GM19239 (cell line): ENCODE results near the gene ITGA3.

Source experiments
- DNase-seq: peaks from one replicate; pipeline ENCODE4 v3.0.0; 2011; ENCODE audit warnings: low spot score; ENCODE audit not compliant: insufficient read length
- FAIRE-seq: peaks from 2 replicates; lab custom pipeline; 2011; peaks lifted over from hg19 to GRCh38; lab: Jason Lieb, UNC

ITGA3 gene

DNA sequence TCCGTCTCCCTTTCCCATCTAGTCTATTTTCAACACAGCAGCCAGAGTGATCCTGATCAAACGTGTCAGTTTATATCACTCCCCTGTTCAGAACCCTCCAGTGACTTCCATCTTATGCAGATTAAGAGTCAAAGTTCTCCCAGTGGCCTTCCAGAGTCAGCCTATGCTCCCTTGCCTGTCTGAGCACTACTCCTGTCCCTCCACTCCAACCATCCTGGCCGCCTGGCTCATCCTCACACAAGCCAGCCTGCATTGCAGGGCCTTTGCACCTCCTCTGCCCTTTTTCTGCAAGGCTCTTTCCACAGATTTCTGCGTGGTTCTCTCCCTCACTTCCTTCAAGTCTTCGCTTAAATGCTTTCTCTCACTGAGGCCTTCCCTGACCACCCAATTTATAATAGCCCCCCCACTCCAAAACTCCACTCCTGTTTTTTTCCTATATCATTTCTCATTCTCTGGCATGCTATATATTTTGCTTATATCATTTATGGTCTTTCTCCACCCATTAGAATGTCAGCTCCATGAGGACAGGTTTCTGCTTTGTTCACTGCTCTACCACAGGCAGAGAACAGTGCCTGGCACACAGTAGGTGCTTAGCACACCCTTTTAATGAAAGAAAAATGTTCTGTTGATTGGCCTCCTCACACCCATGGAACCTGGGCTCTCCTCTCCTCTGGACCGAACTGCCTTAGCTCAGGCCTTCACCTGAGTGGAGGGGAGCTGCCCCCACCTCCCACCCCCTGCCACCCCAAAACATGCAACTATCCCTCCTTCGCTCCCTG is 64.8 kb downstream of the ITGA3 start:
- DNase-seq = no peak
- no peak for FAIRE-seq

- DNase-seq (no peak), FAIRE-seq (no peak)
Measured at GRCh38 chr17:50122945-50123344, 67.0 kb downstream of the ITGA3 start.

DNA sequence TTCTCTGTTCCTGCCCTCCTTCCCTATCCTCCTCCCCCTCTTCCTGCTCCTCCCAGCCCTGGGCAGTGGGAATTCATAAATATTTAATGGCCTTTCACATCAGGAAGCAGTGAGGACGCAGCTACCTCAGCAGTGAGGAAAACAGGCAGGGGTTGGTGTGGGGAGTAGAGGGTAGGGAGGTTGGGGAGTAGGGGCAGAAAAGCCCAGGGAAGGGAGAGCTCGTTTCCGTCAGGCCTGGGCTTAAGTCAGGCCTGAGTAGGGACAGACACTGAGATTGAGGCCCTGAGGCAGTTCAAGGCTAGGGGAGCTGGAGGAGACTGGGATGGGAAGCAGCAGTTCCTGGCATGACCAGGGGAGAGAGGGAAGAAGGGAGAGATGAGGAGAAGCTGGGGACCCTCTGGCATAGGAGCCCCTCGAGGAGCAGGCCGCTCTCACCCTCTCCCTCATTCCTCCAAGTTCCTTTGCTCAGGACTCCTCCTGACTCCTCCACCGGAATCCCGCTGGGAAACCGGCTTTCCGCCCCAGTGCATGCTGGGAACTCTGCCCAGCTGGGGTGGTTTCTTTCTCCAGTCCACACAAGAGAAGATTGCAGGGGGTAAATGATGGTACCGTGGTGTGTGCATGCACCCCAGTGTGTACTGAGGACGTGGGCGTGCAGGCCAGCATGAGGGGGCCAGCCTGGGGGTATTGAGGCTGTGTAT is 67.9 kb downstream of the ITGA3 start:
- FAIRE-seq = no peak
- no peak for DNase-seq

GRCh38 chr17:50125420-50125997 is 69.6 kb downstream of the ITGA3 start:
- no peak for FAIRE-seq
- DNase-seq = no peak

GRCh38 chr17:50127697-50128361 is 71.9 kb downstream of the ITGA3 start:
- DNase-seq (no peak), FAIRE-seq (no peak)

DNA sequence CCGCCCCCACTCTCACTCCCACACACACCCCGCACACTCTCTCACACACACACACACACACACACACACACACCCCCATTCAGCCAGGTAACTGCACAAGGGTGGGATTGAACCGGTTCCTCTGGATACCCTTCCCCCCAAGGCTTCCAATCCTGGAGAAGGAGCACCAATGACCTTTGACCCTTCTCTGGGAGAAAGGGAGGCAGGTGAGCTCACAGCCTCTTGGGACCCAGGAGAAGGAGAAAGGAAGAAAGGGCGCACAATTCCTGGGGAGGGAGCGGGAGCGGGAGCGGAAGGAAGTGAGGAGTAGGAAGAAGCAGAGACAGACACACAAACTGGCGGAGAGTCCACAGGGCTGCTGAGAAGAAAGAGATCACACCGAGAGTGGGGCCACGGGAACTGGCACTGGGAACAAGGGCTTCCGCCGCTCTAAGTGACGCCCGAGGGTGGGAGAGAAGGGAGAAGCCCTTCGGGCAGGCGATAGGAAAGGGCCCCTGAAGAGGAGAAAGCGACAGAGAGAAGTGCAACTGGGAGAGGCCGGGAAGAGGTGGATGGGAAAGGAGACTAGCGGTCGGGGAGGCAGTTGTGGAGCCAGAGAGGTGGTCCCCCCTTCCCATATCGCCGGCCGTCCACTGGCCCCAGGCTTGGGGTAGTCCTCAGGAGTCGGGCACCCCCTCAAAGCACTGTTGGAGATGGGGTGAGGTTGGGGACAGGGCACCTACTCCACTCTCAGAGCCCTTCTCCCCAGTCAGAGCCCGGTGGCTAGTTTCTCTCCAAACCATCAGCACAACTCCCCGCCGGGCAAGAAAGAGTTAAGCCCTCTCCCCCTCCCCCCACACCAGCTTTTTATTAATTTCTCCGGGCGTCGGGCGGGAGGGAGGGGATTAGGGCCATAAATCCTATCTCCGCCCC is 72.8 kb downstream of the ITGA3 start:
- FAIRE-seq (no peak), DNase-seq (no peak)

- DNase-seq (no peak), FAIRE-seq (no peak)
Measured at GRCh38 chr17:50129353-50129727, 73.4 kb downstream of the ITGA3 start.

DNA sequence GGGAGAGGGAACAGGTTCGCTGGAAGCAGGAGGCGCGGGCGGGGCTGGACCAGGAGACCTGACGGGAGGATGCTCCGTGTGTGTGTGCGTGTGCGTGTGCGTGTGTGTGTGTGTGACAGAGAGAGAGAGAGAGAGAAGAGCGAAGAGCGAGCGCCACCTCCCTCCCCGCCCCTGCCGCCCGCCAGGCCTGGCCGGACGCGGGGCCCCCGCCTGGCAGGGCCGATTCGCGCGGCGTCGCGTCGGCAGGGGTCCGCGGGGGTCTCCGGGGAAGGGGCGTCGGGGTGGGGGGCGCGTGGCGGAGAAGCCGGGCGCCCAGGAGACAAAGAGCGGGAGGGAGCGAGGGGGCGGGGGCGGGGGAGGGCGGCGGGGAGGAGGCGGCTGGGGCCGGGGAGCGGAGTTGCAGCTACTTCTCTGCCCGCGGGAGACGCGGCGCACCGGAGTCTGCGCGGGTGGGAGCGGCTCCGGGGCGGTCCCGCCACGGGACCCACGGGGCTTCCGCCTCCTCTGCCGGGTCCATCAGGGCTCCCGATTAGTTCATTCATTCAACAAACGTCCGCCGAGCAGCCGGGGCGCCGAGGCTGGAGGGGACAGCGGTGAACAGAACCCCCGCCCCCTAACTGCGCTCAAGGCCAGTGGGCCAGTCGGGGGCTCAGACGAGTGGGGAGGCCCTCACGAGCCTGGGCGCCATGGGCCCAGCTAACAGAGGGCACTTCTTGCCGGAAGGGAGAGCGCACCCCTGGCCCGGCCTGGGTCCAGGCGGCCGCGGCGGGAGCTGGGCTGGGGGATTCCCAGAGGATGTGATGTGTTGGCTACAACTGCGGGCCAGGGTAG is 74.0 kb downstream of the ITGA3 start, which contains the start of gene SAMD14:
TSS of gene SAMD14 (minus strand) at position 433 of the 831 bp plus-strand sequence. CDS start 5,201 bp downstream, outside the sequence.
- DNase-seq (no peak), FAIRE-seq (no peak)

GRCh38 chr17:50130559-50131305 is 74.8 kb downstream of the ITGA3 start:
- FAIRE-seq (no peak), DNase-seq (no peak)

DNA sequence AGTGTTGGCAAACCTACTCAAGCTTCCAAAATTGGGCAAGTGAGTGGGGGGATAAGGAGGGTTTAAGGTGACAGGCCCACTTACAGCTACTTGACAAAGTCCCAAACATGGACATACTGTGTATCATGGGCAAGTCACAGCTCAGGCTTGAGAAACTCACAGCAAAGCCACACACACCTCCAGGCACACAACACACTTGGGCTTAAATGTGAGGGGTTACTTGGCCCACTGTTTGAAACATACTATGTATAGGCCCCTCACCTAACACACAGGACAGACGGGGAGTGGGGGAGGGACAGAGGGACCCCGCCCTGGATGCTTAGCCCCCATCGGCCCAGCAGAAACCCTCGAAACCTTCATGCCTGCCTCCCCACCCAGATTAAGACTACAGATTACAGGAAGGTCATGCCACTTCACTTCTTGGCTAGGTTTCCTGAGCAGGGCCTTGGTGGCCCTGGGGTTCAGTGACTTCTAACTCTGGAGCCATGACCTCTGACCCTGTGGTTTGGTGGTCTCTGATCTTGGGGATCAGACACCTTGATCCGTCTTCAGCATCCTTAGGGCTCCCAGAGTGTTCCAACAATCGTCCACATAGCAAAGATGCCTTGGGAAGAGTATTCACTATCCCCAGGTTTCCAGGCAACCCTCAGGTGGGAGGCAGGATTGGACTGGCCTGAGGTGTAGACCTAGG is 76.3 kb downstream of the ITGA3 start:
- DNase-seq = no peak
- no peak for FAIRE-seq

DNA sequence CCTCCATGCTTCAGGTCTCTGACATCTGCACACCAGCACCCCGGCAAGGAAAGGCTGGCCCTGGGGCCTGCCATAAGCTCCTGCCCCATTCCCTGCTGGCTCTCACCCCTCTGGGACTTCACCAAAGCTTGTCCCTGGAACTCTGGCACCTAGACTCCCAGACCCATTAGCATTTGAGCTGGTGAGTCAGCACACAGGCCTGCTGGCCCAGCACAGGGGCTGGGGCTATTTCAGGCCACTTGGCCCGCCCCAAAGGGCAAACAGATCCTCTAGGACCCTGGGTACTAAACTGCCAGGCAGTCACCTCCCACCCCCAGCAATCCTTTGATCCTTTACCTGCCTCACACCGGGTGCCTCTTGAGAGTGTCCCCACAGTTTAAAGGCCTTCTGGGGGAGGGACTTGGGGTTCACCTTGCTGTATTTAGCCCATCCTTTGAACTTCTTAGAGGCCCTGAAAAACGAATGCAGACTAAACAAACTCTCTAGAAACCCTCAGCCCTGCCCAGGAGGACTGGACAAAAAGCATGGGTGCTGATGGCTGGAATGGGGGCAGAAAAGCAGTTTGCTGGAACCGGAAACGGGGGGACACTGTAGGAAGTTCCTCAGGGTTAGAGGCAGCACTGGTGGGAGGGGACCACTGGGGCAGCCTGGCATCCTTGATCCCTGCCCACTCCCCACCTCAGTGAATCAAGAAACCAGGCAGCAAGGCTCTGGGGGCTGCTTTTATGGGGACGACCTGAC is 77.3 kb downstream of the ITGA3 start:
- no peak for FAIRE-seq

GRCh38 chr17:50133769-50134099 is 77.8 kb downstream of the ITGA3 start:
- no peak for FAIRE-seq

More for the DNA sequence above, 77.3 kb downstream of the ITGA3 start:
- no peak for DNase-seq

GRCh38 chr17:50134206-50135110 is 78.5 kb downstream of the ITGA3 start:
- FAIRE-seq (no peak), DNase-seq (no peak)

More at GRCh38 chr17:50133769-50134099, 77.8 kb downstream of the ITGA3 start:
- DNase-seq = no peak

DNA sequence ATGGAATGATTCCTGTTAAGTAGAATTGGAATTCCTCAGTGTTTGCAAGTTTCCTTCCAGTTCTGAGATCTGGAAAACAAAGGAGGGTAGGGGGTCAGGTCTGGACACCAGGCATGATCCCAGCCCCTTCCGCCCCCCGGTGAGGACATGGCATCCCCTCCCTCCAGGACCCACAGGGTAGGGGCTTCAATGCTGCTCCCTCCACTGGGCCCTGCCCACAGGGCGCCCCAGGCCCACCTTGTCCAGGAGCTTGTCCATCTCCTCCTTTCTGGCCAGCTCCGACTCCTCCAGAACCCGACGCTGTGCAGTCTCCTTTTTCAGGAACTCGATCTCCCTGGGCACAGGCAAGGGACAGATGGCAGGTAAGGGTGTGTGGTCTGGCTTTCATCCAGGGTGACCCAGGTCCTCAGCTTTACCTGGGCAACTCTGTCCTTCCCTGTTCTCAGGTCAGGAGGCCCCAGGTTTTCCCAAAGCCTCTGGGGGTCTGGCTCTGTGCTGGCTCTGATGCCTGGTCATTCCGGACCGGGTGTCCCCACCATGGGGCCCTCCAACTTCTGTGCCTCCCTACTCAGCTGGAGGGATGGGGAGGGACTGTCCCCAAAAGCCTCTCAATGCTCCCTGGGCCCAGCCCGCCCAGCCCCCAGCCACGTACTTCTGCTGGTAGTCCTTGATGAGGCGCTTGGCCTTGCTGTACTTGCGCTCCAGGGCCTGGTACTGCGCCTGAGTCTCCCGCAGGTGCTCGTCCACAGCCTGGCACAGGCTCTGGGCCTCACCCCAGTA is 79.6 kb downstream of the ITGA3 start:
- DNase-seq (no peak), FAIRE-seq (no peak)

- no peak for DNase-seq
- FAIRE-seq = no peak
Measured at GRCh38 chr17:50136096-50136687, 80.3 kb downstream of the ITGA3 start.
